Stimulated activated CD8-positive, alpha-beta memory T cell treated with anti-CD3 and anti-CD28 coated beads, Interleukin-15, amount 100 ng/mL, for 24 hours (primary cell): ENCODE measurements around the gene DCDC2.
"Not testable (repeated sequence)": the region's sequence is repeated elsewhere in the genome, so short reads cannot be mapped to it uniquely, and the experiment has no call there.

ENCODE experiments used
- DNase-seq: peaks from one replicate; pipeline ENCODE4 v3.0.0-alpha.2; 2020; ENCODE audit warnings: low read depth

Gene DCDC2

GRCh38 chr6:24378473-24379097, 20.7 kb upstream of the DCDC2 start:
- DNase-seq = no peak

GRCh38 chr6:24376871-24377270, 19.0 kb upstream of the DCDC2 start:
- DNase-seq = no peak

- DNase-seq = no peak
Measured at GRCh38 chr6:24374612-24375011, 16.8 kb upstream of the DCDC2 start.

DNA sequence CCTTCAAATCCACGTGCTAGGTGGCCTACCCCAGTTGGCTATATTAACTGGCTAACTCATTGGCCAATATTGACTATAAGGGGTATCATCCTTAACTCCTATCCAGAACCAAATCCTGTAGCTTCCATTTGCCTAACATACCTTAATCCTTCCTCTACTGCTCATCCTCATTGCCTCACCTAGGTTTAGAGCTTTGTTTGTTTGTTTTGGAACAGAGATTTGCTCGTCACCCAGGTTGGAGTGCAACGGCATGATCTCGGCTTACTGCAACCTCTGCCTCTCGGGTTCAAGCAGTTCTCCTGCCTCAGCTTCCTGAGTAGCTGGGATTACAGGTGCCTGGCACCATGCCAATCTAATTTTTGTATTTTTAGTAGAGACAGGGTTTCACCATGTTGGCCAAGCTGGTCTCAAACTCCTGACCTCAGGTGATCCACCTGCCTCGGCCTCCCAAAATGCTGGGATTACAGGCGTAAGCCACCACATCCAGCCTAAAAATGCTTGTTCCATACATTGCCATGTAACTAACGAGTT, 7.3 kb upstream of the DCDC2 start:
- not testable (repeated sequence) for DNase-seq

DNA sequence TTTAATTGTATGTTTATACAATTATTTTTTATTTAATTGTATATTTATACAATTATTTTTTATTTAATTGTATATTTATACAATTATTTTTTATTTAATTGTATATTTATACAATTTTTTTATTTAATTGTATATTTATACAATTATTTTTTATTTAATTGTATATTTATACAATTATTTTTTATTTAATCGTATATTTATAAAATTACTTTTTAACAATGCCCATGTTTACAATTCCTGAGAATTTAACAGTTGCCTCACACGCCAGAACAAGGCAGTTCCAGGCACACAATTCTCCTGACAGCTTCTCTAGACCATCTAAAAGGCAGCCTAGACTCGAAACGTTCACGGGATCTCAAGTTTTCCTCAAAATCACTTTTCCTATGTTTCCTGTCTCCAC, 4.5 kb upstream of the DCDC2 start:
- DNase-seq = not testable (repeated sequence)

DNA sequence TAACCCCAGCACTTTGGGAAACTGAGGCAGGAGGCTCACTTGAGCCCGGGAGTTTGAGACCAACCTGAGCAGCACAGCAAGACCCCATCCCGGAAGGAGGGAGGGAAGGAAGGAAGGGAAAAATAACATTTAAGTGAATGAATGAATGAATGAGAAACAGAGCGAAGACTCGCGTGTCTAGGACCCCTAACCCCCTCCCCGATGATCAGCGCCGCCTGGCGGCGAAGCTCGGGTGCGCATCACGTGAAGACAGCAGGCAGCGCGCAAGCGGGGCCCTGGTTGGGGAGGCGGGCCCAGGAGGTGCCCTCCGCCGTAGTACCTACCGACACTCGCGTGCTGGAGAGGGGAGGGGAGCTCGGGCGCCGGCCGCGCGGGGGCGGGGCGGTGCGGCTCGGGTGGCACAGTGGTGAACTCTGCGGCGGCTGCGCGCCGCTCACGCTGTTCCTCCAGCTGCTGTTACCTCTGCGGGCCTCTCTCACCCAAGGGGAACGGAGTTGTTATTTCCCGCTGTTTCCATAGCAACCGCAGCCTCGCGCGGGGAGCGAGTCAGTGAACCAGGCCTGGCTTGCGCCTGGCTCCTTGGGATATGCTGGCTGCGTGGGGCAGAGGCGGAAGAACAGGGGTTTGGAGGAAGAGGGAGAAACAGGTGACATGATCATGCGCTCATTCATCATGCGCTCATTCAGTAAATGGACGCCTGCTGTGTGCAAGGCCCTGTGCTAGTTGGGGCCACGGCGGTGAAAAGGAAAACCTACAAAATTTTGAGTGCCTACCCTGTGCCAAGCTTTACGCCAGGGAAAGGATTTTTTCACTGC, 2.0 kb upstream of the DCDC2 start:
- DNase-seq = peak; percentile 71

DNA sequence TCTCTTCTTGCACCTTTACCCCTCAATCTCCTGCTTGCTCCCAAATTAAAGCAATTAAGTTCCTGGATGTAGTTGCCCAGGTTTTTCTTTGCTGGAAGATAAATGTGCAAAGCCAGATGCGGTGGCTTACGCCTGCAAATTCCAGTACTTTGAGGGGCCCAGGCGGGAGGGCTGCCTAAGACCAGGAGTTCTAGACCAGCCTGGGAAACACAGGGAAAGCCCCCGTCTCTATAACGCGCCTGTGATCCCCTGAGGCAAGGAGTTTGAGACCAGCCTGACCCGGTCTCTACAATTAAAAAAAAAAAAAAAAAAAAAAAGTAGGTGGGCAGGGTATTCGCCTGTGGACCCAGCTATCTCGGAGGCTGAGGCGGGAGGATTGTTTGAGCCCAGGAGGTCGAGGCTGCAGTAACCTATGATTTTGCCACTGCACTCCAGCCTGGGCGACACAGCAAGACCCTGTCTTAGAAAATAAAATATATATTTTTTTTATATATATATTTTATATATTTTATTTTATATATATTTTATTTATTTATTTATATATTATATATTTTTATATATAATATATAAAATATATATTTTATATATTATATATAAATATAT, 461 bp upstream of the DCDC2 start:
- DNase-seq = no peak

DNA sequence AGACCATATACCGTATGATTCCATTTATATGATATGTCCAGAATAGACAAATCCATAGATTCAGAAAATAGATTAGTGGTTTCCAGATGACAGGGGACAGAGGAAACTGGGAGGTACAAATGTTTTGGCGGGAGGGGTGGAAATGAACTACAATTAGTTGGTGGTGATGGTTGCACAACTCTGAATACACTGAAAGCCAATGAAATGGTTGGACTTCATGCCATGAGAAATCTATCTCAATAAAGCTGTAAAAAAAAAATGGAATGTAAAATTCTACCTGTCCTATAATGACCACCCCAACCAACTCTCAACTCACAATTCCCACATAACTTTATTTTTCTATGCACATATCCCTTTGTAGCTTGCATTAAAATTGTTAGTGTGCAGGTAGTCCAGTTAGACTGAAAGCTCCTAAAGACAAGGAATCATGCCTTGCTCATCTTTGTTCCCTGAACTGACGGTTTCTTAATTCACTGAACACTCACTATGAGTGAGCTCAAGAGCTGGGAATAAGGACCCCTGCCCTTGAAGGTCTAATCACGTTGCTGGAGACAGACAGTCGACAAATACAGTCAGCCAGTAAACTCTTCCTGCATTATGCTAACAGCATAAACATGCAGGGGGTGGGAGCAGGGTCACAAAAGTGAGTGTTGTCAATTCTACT, 1.4 kb downstream of the DCDC2 start:
- DNase-seq = no peak

DNA sequence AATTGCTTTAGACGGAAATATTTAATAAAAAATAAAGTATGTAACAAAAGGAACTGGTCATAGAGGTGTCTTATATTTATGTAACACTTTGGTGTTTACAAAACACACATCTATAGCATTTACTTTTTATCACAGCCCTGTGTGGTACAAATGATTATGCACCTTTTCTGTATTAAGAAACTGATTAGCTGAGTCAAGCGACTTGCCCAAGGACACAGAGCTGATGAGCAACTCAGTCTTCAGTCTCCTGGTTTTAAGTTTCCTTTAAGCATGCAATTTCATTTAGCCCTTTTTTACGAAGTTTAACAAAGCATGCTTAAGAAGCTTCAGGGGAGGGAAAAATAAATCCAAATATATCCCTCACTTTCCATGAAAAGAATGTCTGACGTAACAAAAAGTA, 2.5 kb downstream of the DCDC2 start:
- DNase-seq = no peak

DNA sequence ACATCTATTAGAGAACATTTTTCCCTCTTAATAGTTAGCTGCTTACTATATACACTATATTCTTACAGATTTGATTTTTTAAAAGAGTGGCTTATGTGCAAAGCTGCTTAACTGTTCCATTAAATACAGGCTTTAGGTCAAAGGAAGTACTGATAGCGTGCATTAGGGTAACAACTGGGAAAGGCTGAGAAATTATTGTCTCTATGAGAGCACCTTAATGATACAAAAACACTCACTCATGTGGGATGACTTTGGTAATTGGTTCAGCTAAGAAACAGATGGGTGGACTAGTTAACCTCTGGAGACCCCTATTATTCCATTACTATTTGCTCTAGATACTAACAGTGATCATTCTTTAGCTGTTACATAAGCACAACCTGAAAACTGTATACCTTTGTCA, 4.0 kb downstream of the DCDC2 start:
- no peak for DNase-seq

- DNase-seq = no peak
Measured at GRCh38 chr6:24352434-24352833, 5.4 kb downstream of the DCDC2 start.

DNA sequence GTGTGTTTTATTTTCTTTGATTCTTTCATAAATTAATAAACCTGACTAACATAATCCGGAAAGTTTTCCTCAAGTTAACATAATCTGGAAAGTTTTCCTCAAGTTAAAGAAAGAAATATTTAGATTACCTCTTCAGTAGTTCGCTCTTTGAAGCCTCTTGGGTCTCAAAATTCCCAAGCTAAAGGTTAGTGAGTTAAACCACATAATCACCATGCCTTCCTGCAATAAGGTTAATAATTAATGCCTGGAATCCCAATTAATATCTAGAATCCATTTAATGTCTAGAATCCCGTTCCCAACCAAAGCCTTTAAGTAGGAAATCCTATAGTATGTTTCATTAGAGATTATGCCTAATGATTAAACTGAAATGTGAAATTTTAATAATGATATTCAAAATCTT, 12.9 kb downstream of the DCDC2 start:
- no peak for DNase-seq

GRCh38 chr6:24340998-24341938, 16.6 kb downstream of the DCDC2 start:
- DNase-seq = no peak

DNA sequence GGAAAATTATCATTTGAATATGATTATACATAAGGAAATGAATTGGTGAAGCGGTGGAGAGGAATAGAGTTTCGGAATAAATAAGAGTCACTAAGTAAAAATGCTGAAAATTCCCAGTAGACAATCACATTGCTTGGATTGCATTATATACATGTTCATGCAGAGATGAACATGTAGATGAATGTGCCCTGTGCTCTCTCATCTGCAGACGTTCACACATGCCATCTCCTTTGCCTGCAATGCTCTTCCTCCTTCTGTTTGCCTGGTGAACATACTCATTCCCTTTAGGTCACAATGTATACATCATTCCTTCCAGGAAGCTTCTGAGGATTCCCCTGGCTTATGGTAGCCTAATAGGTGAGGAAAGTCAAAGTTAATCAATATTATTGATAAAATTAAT, 17.9 kb downstream of the DCDC2 start:
- no peak for DNase-seq

DNA sequence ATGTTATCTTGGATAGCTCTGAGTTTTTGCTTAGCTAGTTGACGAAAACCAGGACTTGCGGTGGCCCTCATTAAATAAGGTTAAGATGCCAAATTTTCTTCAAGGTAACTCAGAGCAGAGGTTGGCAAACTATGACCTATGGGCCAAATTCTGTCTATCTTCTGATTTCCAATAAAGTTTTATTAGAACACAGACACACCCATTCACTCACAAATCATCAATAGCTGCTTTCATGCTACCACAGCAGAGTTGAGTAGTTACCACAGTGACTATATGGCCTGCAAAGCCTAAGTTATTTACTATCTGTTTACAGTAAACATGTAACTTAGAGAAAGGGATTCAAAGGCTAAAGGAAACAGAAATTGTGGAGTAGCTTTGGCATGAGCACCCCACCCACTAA, 23.6 kb downstream of the DCDC2 start:
- DNase-seq = no peak

- no peak for DNase-seq
Measured at GRCh38 chr6:24332317-24332716, 25.5 kb downstream of the DCDC2 start.

GRCh38 chr6:24330137-24330732, 27.6 kb downstream of the DCDC2 start:
- no peak for DNase-seq

- DNase-seq = no peak
Measured at GRCh38 chr6:24329451-24329850, 28.4 kb downstream of the DCDC2 start.

- no peak for DNase-seq
Measured at GRCh38 chr6:24329022-24329421, 28.8 kb downstream of the DCDC2 start.

DNA sequence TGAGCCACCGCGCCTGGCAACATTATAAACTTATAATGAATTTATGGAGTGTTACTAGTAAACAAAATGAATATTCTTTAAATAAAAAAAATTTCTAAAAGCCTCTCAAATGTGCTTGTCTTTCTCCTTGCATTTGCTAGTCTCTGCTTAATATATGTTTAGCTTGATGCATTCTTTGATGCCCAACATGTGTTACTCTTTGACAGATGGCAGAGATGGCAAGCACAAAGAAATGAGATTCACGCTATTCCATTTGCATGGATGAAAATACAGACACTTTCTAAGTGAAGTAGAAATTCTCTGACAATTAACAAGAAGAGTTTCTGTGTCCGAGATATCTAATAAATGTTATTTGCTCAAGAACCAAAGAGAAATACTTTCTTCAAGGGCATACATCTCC, 30.1 kb downstream of the DCDC2 start:
- DNase-seq = no peak

- DNase-seq = no peak
Measured at GRCh38 chr6:24325978-24326377, 31.9 kb downstream of the DCDC2 start.
